HEK293 (cell line): ENCODE data around the gene DTNA.
"Not testable (repeated sequence)": the region's sequence is repeated elsewhere in the genome, so short reads cannot be mapped to it uniquely, and the experiment has no call there.

ENCODE experiments used
- CTCF ChIA-PET: fragments of 350-600 bp; formaldehyde crosslinking; extraction: SDS; loops from one replicate; lab custom pipeline; 2021; ENCODE audit warnings: antibody characterized with exemption; lab: Yijun Ruan, JAX
- POLR2A ChIA-PET: fragments of 300-600 bp; formaldehyde crosslinking; extraction: SDS; loops from one replicate; lab custom pipeline; 2020; ENCODE audit warnings: antibody characterized with exemption, inconsistent platforms; lab: Yijun Ruan, JAX
- H3K27ac ChIP-seq: fragments of 200-500 bp; sonication (Bioruptor generic); 2 replicates; pipeline ENCODE4 v1.5.1; 2014; ENCODE audit warnings: low read depth, low read length, control low read depth, inconsistent platforms; ENCODE audit errors: extremely low read depth
- H3K36me3 ChIP-seq, 2 experiments: fragments of 200-500 bp in 1 of 2; sonication (Bioruptor generic) in 1 of 2; 1 replicate in 1 of 2; 2 replicates in 1 of 2; pipeline ENCODE4 v1.5.1; 2014 to 2017; ENCODE audit warnings: inconsistent platforms in 2 of 2, low read length in 2 of 2; ENCODE audit not compliant: control insufficient read depth in 2 of 2, insufficient read depth in 1 of 2
- H3K4me1 ChIP-seq: fragments of 200-500 bp; sonication (Bioruptor generic); 2 replicates; pipeline ENCODE4 v1.5.1; 2014; ENCODE audit warnings: mild to moderate bottlenecking, low read length, inconsistent platforms; ENCODE audit not compliant: control insufficient read depth, insufficient read depth
- H3K4me3 ChIP-seq: 2 replicates; pipeline ENCODE4 v1.5.1; 2011; ENCODE audit warnings: low read depth, mild to moderate bottlenecking, control low read depth, low read length, moderate library complexity
- H3K9me3 ChIP-seq: fragments of 200-500 bp; sonication (Bioruptor generic); 2 replicates; pipeline ENCODE4 v1.5.1; 2014; ENCODE audit warnings: low read depth, low read length, inconsistent platforms; ENCODE audit not compliant: control insufficient read depth, insufficient read depth
- PRDM4 ChIP-seq: fragments of 450-650 bp; formaldehyde crosslinking; IDR thresholded peaks from 2 replicates; pipeline ENCODE4 v1.5.1; 2017; ENCODE audit warnings: missing biosample characterization, missing genetic modification characterization
- REPIN1 ChIP-seq: fragments of 450-650 bp; formaldehyde crosslinking; IDR thresholded peaks from 2 replicates; pipeline ENCODE4 v1.5.1; 2017; ENCODE audit warnings: missing biosample characterization, missing genetic modification characterization, low read depth
- ZFP41 ChIP-seq: fragments of 450-650 bp; formaldehyde crosslinking; IDR thresholded peaks from 2 replicates; pipeline ENCODE4 v1.5.1; 2016; ENCODE audit warnings: missing biosample characterization, missing genetic modification characterization, borderline replicate concordance
- ZNF121 ChIP-seq: fragments of 450-650 bp; formaldehyde crosslinking; IDR thresholded peaks from 2 replicates; pipeline ENCODE4 v1.5.1; 2016; ENCODE audit warnings: missing biosample characterization, missing genetic modification characterization
- ZNF239 ChIP-seq: fragments of 450-650 bp; formaldehyde crosslinking; IDR thresholded peaks from 2 replicates; pipeline ENCODE4 v1.5.1; 2016; ENCODE audit warnings: missing biosample characterization, missing genetic modification characterization
- ZNF266 ChIP-seq: fragments of 450-650 bp; formaldehyde crosslinking; IDR thresholded peaks from 2 replicates; pipeline ENCODE4 v1.5.1; 2016; ENCODE audit warnings: missing biosample characterization, missing genetic modification characterization, low read depth
- ZNF274 ChIP-seq, 2 experiments: fragments of 200-500 bp in 1 of 2; fragments of 450-650 bp in 1 of 2; sonication (Bioruptor generic) in 1 of 2; formaldehyde crosslinking in 1 of 2; IDR thresholded peaks; 2 replicates each; pipeline versions ENCODE4 v1.5.1 to v1.6.1; 2014 to 2016; ENCODE audit warnings: borderline replicate concordance in 1 of 2, inconsistent platforms in 1 of 2, low read length in 1 of 2, missing biosample characterization in 1 of 2, missing genetic modification characterization in 1 of 2
- ZNF324 ChIP-seq: fragments of 450-650 bp; formaldehyde crosslinking; IDR thresholded peaks from 2 replicates; pipeline ENCODE4 v1.5.1; 2016; ENCODE audit warnings: missing biosample characterization, missing genetic modification characterization
- ZNF521 ChIP-seq: fragments of 450-650 bp; formaldehyde crosslinking; IDR thresholded peaks from 2 replicates; pipeline ENCODE4 v1.5.1; 2017; ENCODE audit warnings: missing biosample characterization, mild to moderate bottlenecking, missing genetic modification characterization
- ZNF580 ChIP-seq: fragments of 450-650 bp; formaldehyde crosslinking; IDR thresholded peaks from 2 replicates; pipeline ENCODE4 v1.5.1; 2016; ENCODE audit warnings: missing biosample characterization, missing genetic modification characterization
- ZNF777 ChIP-seq: fragments of 450-650 bp; formaldehyde crosslinking; IDR thresholded peaks from 2 replicates; pipeline ENCODE4 v1.5.1; 2017; ENCODE audit warnings: missing biosample characterization, missing genetic modification characterization, borderline replicate concordance
- TF ChIP-seq, protein P1 (sequence below): fragments of 450-650 bp; formaldehyde crosslinking; IDR thresholded peaks from 2 replicates; pipeline ENCODE4 v1.5.1; 2016; ENCODE audit warnings: missing biosample characterization, missing genetic modification characterization
- TF ChIP-seq, protein P2 (sequence below): fragments of 450-650 bp; formaldehyde crosslinking; IDR thresholded peaks from 2 replicates; pipeline ENCODE4 v1.5.1; 2016; ENCODE audit warnings: missing biosample characterization, missing genetic modification characterization, low read depth
- TF ChIP-seq, protein P3 (sequence below): fragments of 450-650 bp; formaldehyde crosslinking; IDR thresholded peaks from 2 replicates; pipeline ENCODE4 v1.5.1; 2016; ENCODE audit warnings: missing biosample characterization, missing genetic modification characterization

DTNA gene

GRCh38 chr18:34730774-34731173 lies 20.7 kb downstream of the DTNA start:
- Histone ChIP-seq H3K27ac (no peak overlapping the region), H3K4me3 (no peak overlapping the region), H3K4me1 (no peaks in the 10 kb centered on the region), H3K9me3 (no peaks in the 10 kb centered on the region), H3K36me3 (no peaks in the 10 kb centered on the region)
- no peak for TF ChIP-seq ZNF239 (tag by site-specific recombination)
- TF ChIP-seq ZNF266 (tag by site-specific recombination): no peak
- no peak for TF ChIP-seq REPIN1 (tag by site-specific recombination)
- TF ChIP-seq PRDM4 (tag by site-specific recombination): no peak
- no peak for TF ChIP-seq ZNF121 (tag by site-specific recombination)
- no peak for TF ChIP-seq ZNF521
- TF ChIP-seq, protein P1, sequence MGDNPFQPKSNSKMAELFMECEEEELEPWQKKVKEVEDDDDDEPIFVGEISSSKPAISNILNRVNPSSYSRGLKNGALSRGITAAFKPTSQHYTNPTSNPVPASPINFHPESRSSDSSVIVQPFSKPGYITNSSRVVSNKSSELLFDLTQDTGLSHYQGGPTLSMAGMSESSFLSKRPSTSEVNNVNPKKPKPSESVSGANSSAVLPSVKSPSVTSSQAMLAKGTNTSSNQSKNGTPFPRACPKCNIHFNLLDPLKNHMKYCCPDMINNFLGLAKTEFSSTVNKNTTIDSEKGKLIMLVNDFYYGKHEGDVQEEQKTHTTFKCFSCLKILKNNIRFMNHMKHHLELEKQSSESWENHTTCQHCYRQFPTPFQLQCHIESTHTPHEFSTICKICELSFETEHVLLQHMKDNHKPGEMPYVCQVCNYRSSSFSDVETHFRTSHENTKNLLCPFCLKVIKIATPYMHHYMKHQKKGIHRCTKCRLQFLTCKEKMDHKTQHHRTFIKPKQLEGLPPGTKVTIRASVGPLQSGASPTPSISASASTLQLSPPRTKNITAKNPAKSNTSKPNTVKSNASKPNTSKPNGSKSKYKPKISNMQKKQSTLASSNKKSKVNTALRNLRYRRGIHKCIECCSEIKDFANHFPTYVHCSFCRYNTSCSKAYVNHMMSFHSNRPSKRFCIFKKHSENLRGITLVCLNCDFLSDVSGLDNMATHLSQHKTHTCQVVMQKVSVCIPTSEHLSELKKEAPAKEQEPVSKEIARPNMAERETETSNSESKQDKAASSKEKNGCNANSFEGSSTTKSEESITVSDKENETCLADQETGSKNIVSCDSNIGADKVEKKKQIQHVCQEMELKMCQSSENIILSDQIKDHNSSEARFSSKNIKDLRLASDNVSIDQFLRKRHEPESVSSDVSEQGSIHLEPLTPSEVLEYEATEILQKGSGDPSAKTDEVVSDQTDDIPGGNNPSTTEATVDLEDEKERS (tag by site-specific recombination): no peak
- TF ChIP-seq ZNF324 (tag by site-specific recombination): no peak
- no peak for TF ChIP-seq ZFP41 (tag by site-specific recombination)
- no peak for TF ChIP-seq ZNF777 (tag by site-specific recombination)
- TF ChIP-seq, protein P2, sequence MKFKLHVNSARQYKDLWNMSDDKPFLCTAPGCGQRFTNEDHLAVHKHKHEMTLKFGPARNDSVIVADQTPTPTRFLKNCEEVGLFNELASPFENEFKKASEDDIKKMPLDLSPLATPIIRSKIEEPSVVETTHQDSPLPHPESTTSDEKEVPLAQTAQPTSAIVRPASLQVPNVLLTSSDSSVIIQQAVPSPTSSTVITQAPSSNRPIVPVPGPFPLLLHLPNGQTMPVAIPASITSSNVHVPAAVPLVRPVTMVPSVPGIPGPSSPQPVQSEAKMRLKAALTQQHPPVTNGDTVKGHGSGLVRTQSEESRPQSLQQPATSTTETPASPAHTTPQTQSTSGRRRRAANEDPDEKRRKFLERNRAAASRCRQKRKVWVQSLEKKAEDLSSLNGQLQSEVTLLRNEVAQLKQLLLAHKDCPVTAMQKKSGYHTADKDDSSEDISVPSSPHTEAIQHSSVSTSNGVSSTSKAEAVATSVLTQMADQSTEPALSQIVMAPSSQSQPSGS (tag by site-specific recombination): no peak
- TF ChIP-seq, protein P3, sequence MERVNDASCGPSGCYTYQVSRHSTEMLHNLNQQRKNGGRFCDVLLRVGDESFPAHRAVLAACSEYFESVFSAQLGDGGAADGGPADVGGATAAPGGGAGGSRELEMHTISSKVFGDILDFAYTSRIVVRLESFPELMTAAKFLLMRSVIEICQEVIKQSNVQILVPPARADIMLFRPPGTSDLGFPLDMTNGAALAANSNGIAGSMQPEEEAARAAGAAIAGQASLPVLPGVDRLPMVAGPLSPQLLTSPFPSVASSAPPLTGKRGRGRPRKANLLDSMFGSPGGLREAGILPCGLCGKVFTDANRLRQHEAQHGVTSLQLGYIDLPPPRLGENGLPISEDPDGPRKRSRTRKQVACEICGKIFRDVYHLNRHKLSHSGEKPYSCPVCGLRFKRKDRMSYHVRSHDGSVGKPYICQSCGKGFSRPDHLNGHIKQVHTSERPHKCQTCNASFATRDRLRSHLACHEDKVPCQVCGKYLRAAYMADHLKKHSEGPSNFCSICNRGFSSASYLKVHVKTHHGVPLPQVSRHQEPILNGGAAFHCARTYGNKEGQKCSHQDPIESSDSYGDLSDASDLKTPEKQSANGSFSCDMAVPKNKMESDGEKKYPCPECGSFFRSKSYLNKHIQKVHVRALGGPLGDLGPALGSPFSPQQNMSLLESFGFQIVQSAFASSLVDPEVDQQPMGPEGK (tag by site-specific recombination): no peak
- no peak for TF ChIP-seq ZNF580
- ChIA-PET POLR2A (no interaction called here), CTCF (interaction anchor here (0.6 to 2.9 kb wide), 12 partner anchors 8 to 138 kb away, joined by 3 to 11 read pairs (median 4); no protein-coding TSS in a partner anchor)

DNA sequence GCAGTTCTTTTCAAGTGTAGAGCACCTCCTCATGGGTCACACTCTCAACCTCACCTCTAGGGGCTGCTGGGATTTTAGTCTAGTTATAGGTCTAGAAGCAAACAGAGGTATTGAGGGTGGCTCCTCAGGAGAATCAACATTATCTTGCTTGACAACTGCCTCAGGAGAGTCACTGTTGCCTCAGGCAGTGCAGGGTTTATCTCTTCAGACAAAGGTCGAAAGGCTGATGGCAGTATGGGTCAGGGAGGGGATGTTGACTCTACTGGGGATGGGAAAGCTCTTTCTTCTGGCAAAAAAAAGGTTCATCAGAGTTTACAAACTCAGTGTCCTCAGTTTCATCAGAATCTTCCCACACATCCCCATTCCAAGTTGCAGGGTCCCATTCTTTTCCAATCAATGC lies 24.0 kb downstream of the DTNA start:
- Histone ChIP-seq H3K27ac (no peak overlapping the region), H3K9me3 (no peaks in the 10 kb centered on the region), H3K4me3 (no peak overlapping the region), H3K4me1 (peaks cover 11% of the 10 kb centered on the region), H3K36me3 (no peaks in the 10 kb centered on the region)
- CTCF ChIA-PET: interaction anchor here (1.1 kb wide), 1 partner anchor 43 kb away, joined by 3 read pairs; no protein-coding TSS in a partner anchor
- TF ChIP-seq ZNF274 (IDR thresholded peaks at IDR 0.05; ENCODE audit: low read length) (no peak), ZNF274 (tag by site-specific recombination; IDR thresholded peaks at IDR 0.05; ENCODE audit: borderline replicate concordance) (no peak)
- POLR2A ChIA-PET: no interaction called here

DNA sequence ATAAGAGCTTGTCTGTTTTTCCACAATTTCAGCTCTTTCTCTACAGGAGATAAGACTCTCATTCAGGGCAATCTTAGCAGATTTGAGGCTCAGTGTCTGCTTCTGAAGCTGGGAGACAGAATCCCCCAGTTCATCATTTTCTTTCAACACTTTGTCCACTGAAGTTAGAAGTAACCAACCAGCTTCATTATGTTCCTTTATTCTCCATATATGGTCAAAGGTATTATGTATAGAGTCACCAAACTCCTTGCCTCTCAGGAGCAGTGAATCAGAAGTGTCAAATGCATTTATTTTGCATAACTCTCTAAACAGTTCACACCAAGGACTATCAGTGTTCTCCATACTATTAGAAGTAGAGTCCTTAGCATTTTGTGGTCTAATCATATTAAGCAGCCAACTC lies 24.4 kb downstream of the DTNA start:
- H3K36me3 ChIP-seq, H3K9me3 ChIP-seq, H3K4me3 ChIP-seq, POLR2A ChIA-PET, H3K27ac ChIP-seq: not testable (repeated sequence)
- peaks cover 13% of the 10 kb centered on the region for H3K4me1 ChIP-seq
- CTCF ChIA-PET: interaction anchor here (1.1 kb wide), 1 partner anchor 43 kb away, joined by 3 read pairs; no protein-coding TSS in a partner anchor
